ENCODE measurements around the gene L3MBTL4. TPM values are rescaled to one million over a fixed set of nuclear protein-coding genes. Genes with fewer than 3 reads are reported as not detected.

The L3MBTL4 gene
- total RNA-seq, 1 experiment from 2014 or later: 0.87 TPM

DNA sequence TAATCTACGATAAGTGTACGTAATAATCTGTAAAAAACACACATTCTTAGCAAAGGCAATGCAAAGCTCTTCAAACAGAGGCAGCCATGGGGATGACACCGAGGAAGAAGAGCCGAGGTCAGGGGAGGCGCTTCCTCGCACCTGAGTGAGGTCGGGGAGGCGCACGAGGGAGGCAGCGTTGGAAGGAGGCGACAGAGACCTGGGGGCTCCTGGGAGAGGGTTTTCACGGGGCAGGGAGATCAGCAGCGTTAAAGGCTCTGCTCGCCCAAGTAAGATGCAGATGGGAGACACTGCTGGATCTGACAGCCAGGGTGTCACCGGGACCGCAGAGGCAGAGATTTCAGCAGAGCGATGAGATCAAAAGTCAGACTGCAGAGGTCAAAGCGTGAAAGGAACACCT lies 143.1 kb downstream of the L3MBTL4 start:
- Histone ChIP-seq H3K4me3 (ENCODE audit: low read depth in 2 of 2, low read length in 2 of 2) (no peak overlapping the region), H3K36me3 (ENCODE audit: control insufficient read depth, insufficient read depth, low read length) (no peaks in the 10 kb centered on the region), H3K27ac (ENCODE audit: low read length) (no peak overlapping the region), H3K27me3 (ENCODE audit: control insufficient read depth, insufficient read depth, low read length) (no peaks in the 10 kb centered on the region), H3K9me3 (ENCODE audit: control insufficient read depth, insufficient read depth, low read depth, low read length) (no peaks in the 10 kb centered on the region), H3K4me1 (ENCODE audit: control insufficient read depth, insufficient read depth, low read length) (no peaks in the 10 kb centered on the region)
- ChIA-PET POLR2A (no interaction called here), CTCF (no interaction called here)
- TF ChIP-seq SIN3A (IDR thresholded peaks at IDR 0.05; ENCODE audit: borderline replicate concordance, insufficient read depth, low read depth, low read length) (no peak), POLR2AphosphoS5 (IDR thresholded peaks at IDR 0.05; ENCODE audit: low read depth, low read length) (no peak), CTCF (IDR thresholded peaks at IDR 0.05) (no peak), TCF7L2 (IDR thresholded peaks at IDR 0.05; ENCODE audit: low read depth, low read length) (no peak)
- TF ChIP-seq, protein P1, sequence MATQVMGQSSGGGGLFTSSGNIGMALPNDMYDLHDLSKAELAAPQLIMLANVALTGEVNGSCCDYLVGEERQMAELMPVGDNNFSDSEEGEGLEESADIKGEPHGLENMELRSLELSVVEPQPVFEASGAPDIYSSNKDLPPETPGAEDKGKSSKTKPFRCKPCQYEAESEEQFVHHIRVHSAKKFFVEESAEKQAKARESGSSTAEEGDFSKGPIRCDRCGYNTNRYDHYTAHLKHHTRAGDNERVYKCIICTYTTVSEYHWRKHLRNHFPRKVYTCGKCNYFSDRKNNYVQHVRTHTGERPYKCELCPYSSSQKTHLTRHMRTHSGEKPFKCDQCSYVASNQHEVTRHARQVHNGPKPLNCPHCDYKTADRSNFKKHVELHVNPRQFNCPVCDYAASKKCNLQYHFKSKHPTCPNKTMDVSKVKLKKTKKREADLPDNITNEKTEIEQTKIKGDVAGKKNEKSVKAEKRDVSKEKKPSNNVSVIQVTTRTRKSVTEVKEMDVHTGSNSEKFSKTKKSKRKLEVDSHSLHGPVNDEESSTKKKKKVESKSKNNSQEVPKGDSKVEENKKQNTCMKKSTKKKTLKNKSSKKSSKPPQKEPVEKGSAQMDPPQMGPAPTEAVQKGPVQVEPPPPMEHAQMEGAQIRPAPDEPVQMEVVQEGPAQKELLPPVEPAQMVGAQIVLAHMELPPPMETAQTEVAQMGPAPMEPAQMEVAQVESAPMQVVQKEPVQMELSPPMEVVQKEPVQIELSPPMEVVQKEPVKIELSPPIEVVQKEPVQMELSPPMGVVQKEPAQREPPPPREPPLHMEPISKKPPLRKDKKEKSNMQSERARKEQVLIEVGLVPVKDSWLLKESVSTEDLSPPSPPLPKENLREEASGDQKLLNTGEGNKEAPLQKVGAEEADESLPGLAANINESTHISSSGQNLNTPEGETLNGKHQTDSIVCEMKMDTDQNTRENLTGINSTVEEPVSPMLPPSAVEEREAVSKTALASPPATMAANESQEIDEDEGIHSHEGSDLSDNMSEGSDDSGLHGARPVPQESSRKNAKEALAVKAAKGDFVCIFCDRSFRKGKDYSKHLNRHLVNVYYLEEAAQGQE (IDR thresholded peaks at IDR 0.05; ENCODE audit: insufficient read depth in 1 of 2, low read depth in 2 of 2, low read length in 1 of 2): no peak
- intact Hi-C loops (cut with micrococcal nuclease; ENCODE audit: unreplicated experiment) (no loop called here), in situ Hi-C loops (cut with HindIII; ENCODE audit: low pct_unique_long_range_greater_than_20kb, low sequenced_read_pairs) (no loop called here)
- DNase-seq (ENCODE audit: low read depth, low spot score) (no peak), ATAC-seq (no peak)
- no TSS peak for BruUV-seq (replicated peaks)

- H3K36me3 ChIP-seq (ENCODE audit: control insufficient read depth, insufficient read depth, low read length): no peaks in the 10 kb centered on the region
- no peaks in the 10 kb centered on the region for H3K9me3 ChIP-seq (ENCODE audit: control insufficient read depth, insufficient read depth, low read depth, low read length)
- CTCF ChIA-PET: no interaction called here
- in situ Hi-C loops (cut with HindIII; ENCODE audit: low pct_unique_long_range_greater_than_20kb, low sequenced_read_pairs): no loop called here
- TF ChIP-seq, protein P1 (IDR thresholded peaks at IDR 0.05; ENCODE audit: insufficient read depth in 1 of 2, low read depth in 2 of 2, low read length in 1 of 2): no peak
- TF ChIP-seq POLR2AphosphoS5 (IDR thresholded peaks at IDR 0.05; ENCODE audit: low read depth, low read length): no peak
- H3K27me3 ChIP-seq (ENCODE audit: control insufficient read depth, insufficient read depth, low read length): no peaks in the 10 kb centered on the region
- intact Hi-C loops (cut with micrococcal nuclease; ENCODE audit: unreplicated experiment): no loop called here
- no peak overlapping the region for H3K4me3 ChIP-seq (ENCODE audit: low read depth in 2 of 2, low read length in 2 of 2)
- BruUV-seq (replicated peaks): no TSS peak
- POLR2A ChIA-PET: no interaction called here
- DNase-seq (ENCODE audit: low read depth, low spot score) (no peak), ATAC-seq (no peak)
- H3K4me1 ChIP-seq (ENCODE audit: control insufficient read depth, insufficient read depth, low read length): no peaks in the 10 kb centered on the region
- H3K27ac ChIP-seq (ENCODE audit: low read length): no peak overlapping the region
These were observed 143.9 kb downstream of the L3MBTL4 start for GRCh38 chr18:6270771-6271216.

Measured in Panc1 (cell line).